HepG2 (cell line): Measurements from ENCODE around the gene TMEM145. TPM values are rescaled to one million over a fixed set of nuclear protein-coding genes. Genes with fewer than 3 reads are reported as not detected.

Experiments
- ARNT ChIP-seq: fragments of 450-650 bp; IDR thresholded peaks from 2 replicates; pipeline ENCODE4 v1.6.1; 2017
- ETS1 ChIP-seq: sonication (generic); formaldehyde crosslinking; IDR thresholded peaks from 2 replicates; pipeline ENCODE4 v1.4.0; 2020; ENCODE audit warnings: missing genetic modification reagents
- FOXO4 ChIP-seq: sonication (generic); formaldehyde crosslinking; conservative IDR thresholded peaks from 2 replicates; pipeline ENCODE4 v1.8.1; 2023; ENCODE audit warnings: missing genetic modification reagents
- FOXP1 ChIP-seq, 2 experiments: fragments of 450-650 bp in 1 of 2; IDR thresholded peaks; 2 replicates each; pipeline ENCODE4 v1.6.1; 2017 to 2018; ENCODE audit warnings: antibody characterized with exemption in 1 of 2
- LRRFIP1 ChIP-seq: sonication (generic); formaldehyde crosslinking; conservative IDR thresholded peaks from 2 replicates; pipeline ENCODE4 v1.4.0; 2020; ENCODE audit warnings: missing genetic modification reagents
- NCOA2 ChIP-seq: sonication (generic); formaldehyde crosslinking; IDR thresholded peaks from 2 replicates; pipeline ENCODE4 v1.8.0; 2022; ENCODE audit warnings: inconsistent platforms
- PPARG ChIP-seq: conservative IDR thresholded peaks from 2 replicates; pipeline ENCODE4 v1.6.1; 2016; ENCODE audit warnings: missing biosample characterization, missing genetic modification reagents
- PRDM10 ChIP-seq: sonication (generic); formaldehyde crosslinking; IDR thresholded peaks from 2 replicates; pipeline ENCODE4 v1.4.0; 2020; ENCODE audit warnings: low read depth, missing genetic modification reagents
- PRPF4 ChIP-seq: fragments of 200-400 bp; formaldehyde crosslinking; IDR thresholded peaks from 2 replicates; pipeline ENCODE4 v1.6.1; 2016; ENCODE audit warnings: low read length, low read depth; ENCODE audit not compliant: poor library complexity, severe bottlenecking
- RBFOX2 ChIP-seq: fragments of 200-400 bp; formaldehyde crosslinking; IDR thresholded peaks from 2 replicates; pipeline ENCODE4 v1.6.1; 2017; ENCODE audit warnings: low read depth, mild to moderate bottlenecking, low read length
- SAP130 ChIP-seq: IDR thresholded peaks from 2 replicates; pipeline ENCODE4 v1.6.1; 2016; ENCODE audit warnings: low read depth
- XBP1 ChIP-seq: sonication (generic); formaldehyde crosslinking; IDR thresholded peaks from 2 replicates; pipeline ENCODE4 v1.5.0; 2020; ENCODE audit warnings: missing genetic modification reagents
- YEATS2 ChIP-seq: sonication (generic); formaldehyde crosslinking; IDR thresholded peaks from 2 replicates; pipeline ENCODE4 v1.4.0; 2020; ENCODE audit warnings: missing genetic modification reagents, borderline replicate concordance
- ZMAT5 ChIP-seq: sonication (generic); formaldehyde crosslinking; IDR thresholded peaks from 2 replicates; pipeline ENCODE4 v1.5.0; 2020; ENCODE audit warnings: mild to moderate bottlenecking, low read depth, missing genetic modification reagents, borderline replicate concordance
- ZNF235 ChIP-seq: sonication (generic); formaldehyde crosslinking; IDR thresholded peaks from 2 replicates; pipeline ENCODE4 v1.8.1; 2023; ENCODE audit warnings: mild to moderate bottlenecking, missing genetic modification reagents, borderline replicate concordance
- ZNF317 ChIP-seq: sonication (generic); formaldehyde crosslinking; IDR thresholded peaks from 2 replicates; pipeline ENCODE4 v1.5.0; 2020; ENCODE audit warnings: mild to moderate bottlenecking, missing genetic modification reagents
- ZNF337 ChIP-seq: sonication (generic); formaldehyde crosslinking; IDR thresholded peaks from 2 replicates; pipeline ENCODE4 v1.5.1; 2020; ENCODE audit warnings: missing genetic modification reagents, low read depth, mild to moderate bottlenecking, borderline replicate concordance
- ZNF549 ChIP-seq: sonication (generic); formaldehyde crosslinking; IDR thresholded peaks from 2 replicates; pipeline ENCODE4 v1.5.0; 2020; ENCODE audit warnings: missing genetic modification reagents
- ZNF704 ChIP-seq: sonication (generic); formaldehyde crosslinking; IDR thresholded peaks from 2 replicates; pipeline ENCODE4 v1.8.1; 2023; ENCODE audit warnings: mild to moderate bottlenecking, inconsistent platforms, moderate library complexity, missing genetic modification reagents, borderline replicate concordance
- ZNF879 ChIP-seq: sonication (generic); formaldehyde crosslinking; IDR thresholded peaks from 2 replicates; pipeline ENCODE4 v1.8.1; 2023; ENCODE audit warnings: missing genetic modification reagents
- polyA plus RNA-seq, 8 experiments: library from polyadenylated mRNA; depleted of rRNA in 3 of 8; stranded (reverse) in 7 of 8; unstranded in 1 of 8; fragments of >200 nt; fragmentation: Illumina TruSeq in 4 of 8; extraction: Trizol in 4 of 8; gene quantifications; 2 replicates each; pipeline versions ENCODE4 v1.2.1 to v1.2.3, GENCODE V29; 2011 to 2016; ENCODE audit warnings: low read depth in 4 of 8, missing spikeins in 1 of 8, mixed read lengths in 1 of 8; ENCODE audit not compliant: insufficient read depth in 1 of 8
- total RNA-seq, 5 experiments: library from RNA; depleted of rRNA; stranded (reverse); fragments of >200 nt; fragmentation: Illumina TruSeq; extraction: Trizol; gene quantifications; 2 replicates each; pipeline ENCODE4 v1.2.3, GENCODE V29; 2016; ENCODE audit warnings: low read depth in 1 of 5

TMEM145 gene
- total and polyA plus RNA-seq, 2 of the 13 experiments (the other 11 are each of a cell fraction or from before 2014, with no cell fraction given): 0.07 to 5.1 TPM

GRCh38 chr19:42281146-42281826 lies 31.8 kb upstream of the TMEM145 start (continued):
- no peak for TF ChIP-seq XBP1 (CRISPR knock-in tag)
- no peak for TF ChIP-seq ZNF317
- no peak for TF ChIP-seq SAP130 (CRISPR knock-in tag)
- no peak for TF ChIP-seq PPARG (CRISPR knock-in tag)
- no peak for TF ChIP-seq ZNF337 (CRISPR knock-in tag)
- TF ChIP-seq RBFOX2: no peak
- no peak for TF ChIP-seq ETS1 (CRISPR knock-in tag)
- TF ChIP-seq ZNF704 (CRISPR knock-in tag): no peak
- TF ChIP-seq FOXP1 (IDR thresholded peaks at IDR 0.05): no peak
- no peak for TF ChIP-seq FOXP1 (CRISPR knock-in tag; IDR thresholded peaks at IDR 0.05)
- TF ChIP-seq ZNF235 (CRISPR knock-in tag): no peak; the same call in 1 of the 2 replicates
- TF ChIP-seq NCOA2 (CRISPR knock-in tag): no peak
- no peak for TF ChIP-seq ARNT
- TF ChIP-seq PRDM10 (CRISPR knock-in tag): 0 out of 2 replicates have a peak, but pooled peaks have one; percentile 54
- TF ChIP-seq FOXO4: no peak
- no peak for TF ChIP-seq ZMAT5
- TF ChIP-seq PRPF4: no peak
- TF ChIP-seq YEATS2: no peak
- no peak for TF ChIP-seq LRRFIP1
- no peak for TF ChIP-seq ZNF879 (CRISPR knock-in tag)
- no peak for TF ChIP-seq ZNF549
